HuH-7.5 (cell line): Measurements from ENCODE around the gene FHAD1.
A peak's percentile ranks its signal among the peaks of the same experiment; 100 is the strongest.

ENCODE experiments used
- DNase-seq: peaks from one replicate; pipeline ENCODE4 v3.0.0; 2011; ENCODE audit warnings: low spot score

FHAD1 gene

DNA sequence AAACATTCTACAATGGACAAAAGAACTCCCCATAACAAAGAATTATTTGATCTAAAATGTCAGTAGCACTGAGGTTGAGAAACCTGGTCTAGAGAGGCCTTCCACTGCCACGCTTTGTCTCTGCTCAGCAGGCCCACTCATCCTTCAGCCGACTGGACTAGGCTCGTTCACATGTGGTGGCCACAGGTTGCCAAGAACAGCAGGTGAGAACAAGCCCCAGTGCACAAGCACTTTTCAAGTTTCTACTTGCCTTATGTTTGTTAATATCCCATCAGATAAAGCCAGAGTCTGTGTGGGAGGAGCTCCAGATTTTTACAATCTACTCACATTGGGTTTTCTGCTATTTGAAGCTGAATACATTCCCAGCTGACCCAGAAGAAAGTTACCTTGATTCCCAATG is 153.6 kb downstream of the FHAD1 start:
- no peak for DNase-seq

DNA sequence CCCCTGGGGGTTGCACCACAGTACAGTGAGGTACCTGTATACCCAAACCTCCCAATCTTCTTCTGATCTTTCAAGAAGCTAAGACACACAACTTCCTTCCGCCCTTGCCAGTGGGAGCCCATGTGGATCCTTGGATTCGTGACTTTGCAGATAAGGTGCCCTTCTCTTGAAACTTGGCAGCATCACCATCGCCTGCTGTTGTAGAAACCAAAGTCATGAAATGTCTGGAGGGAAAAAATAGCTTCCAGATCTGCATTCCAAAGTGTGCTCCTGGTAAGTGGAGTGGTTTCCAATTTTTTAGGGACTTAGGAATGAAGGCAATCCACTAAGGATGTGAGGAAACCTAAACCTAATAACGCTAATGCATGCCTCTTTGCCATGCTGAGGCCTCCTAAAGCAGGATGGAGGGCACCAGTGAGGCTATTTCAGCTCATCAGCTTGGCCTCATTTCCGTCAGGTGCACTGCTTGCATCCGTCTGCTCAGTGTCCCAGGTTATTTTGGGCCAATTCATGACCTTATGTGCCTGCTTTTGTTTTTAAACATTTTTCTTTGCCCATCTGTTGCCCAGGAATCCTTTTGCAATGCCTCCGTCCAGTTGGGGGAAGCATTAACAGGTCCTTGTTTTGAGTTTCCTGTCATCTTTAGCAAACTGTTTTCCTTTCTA is 154.5 kb downstream of the FHAD1 start:
- no peak for DNase-seq

DNA sequence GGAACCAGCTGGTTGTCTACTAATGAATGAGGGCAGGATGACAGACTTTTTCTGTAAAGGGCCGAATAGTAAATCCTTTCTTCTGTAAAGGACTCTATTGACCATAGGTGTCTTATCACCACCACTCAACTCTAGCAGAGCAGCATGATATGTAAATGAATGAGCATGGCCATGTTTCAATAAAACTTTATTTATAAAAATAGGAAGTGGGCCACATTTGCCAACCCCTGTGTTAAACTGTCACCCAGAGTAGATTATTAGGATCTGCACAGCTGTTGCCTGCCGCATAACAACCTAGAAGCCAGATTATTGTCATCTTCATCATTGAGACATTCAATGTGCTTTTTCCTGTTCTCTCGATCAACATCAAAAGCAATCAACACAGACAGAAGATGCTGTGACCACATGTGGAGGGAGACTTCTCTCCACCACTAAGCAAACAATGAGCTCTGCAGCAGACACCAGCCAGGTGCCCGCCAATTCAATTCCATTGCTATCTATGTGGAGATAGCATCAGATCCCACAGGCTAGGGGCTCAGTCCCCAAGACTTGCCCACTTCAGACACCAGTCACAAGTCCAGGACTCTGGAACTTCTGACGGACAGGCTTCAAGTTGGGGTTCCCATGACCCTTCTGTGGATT is 155.9 kb downstream of the FHAD1 start:
- no peak for DNase-seq

DNA sequence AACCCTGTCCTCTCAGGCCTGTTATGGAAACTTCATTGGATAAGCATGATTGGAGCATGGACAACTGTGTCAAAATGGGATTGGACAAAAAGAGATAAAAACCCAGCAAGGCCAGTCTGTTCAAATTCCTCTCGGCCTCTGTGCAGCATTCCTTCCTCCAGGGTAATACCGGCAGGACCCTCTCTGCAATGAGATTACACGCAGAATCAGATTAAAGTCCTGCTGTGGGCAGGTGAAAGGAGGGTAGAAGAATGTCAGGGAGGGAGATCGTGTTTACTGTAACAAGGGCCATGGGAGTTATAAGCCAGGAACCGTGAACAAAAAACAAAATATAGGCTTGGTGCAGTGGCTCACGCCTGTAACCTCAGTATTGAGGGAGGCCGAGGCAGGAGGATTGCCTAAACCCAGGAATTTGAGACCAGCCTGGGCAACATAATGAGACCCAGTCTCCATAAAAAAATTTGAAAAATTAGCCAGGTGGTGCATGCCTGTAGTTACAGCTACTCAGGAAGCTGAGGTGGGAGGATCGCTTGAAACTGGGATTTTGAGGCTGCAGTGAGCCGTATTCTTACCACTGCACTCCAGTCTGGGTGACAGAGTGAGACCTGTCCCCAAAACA is 157.0 kb downstream of the FHAD1 start:
- DNase-seq: no peak

DNA sequence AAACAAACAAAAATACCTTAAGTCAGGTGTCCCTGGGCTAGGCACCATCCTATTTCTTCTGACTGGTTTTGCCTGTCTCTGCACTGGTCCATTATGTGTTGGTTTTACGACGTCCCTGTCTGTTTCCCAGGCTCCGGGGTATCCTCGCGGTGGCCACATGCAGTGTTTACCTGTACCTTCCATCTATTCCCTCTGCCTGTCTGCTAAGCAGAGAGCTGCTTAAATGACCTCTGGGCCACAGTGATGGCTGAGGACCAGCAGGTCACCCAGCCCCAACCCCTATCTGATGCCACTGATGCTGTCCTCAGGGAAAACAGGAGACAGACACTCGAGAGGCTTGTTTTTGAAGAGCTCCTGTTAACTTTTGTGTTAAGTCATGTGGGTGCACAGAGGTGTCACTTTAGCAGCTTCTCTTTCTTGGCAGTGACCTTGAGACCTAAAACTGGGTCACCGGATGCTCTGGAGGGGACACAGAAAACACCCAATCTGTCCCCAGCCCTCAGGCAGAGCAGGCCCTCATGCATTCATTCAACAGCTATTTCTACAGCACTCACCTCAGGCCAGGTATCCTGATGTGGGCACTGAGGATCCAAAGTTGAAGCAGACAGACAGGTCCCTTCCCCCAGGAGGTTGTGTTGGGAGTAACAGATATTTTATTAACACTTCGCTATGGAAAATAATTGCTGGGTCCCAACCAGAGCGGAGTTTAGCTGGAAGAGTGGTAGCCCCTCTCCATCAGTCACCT is 158.3 kb downstream of the FHAD1 start:
- no peak for DNase-seq

DNA sequence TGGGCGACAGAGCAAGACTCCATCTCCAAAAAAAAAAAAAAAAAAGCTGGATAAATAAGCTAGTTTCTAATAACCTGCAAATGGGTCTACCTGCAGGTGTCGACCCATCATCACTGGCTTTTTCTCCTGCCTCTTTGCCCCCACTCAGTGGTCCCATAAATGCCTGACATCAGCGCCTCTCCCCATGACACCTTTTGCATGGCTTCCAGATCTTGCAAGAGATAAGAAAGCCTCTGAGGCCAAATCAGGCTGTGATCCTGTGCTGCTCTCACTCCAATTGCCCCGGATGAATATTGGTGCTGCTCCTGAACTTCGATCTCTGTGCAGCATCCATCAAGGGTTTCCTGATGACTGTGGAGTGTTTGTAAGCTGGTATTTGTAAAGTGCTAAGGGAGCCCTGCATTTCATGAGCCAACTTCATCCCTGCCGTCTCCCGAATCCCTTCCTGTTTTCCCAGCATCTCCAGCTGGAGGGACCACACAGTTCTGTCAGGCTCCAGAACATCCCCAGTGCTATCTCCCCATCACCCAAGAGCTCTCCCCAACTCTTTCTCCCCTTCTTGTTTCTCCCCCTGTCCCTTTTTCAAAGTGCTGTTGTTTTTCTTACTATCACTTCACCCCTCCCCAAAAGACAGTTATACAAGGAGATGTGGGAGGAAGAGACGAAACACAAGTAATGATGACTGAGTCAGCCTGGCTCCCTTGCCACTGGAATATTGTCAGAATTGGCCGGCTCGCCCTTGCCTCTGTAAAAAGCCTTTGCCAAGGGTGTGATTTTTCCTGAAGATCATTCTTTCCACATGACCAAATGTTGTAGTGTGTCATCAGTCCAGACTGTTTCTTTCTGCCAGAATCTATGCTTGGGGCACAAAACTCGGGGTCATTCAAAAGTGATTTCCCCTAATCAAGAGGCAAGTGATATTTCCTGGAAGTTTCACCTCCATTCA is 159.9 kb downstream of the FHAD1 start:
- no peak for DNase-seq

DNA sequence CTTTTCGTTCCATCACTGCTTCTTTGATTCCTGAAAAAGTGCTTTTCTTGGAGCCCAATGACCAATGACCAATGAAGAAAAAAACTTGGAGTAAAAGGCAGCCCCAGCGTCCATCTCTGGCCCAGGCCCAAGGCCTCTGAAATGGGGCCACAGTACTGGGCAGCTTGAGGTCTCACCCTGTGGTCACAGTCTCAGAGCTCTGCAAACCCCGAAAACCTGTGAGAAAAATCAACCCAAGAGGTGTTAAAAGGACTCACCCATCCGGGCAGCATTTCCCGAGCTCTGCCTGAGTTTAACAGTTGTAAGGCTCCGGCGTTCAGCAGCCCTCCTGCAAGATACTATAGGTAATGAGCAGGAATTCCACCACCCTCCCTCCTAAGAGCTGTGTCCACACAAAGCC is 160.6 kb downstream of the FHAD1 start:
- DNase-seq: no peak

DNA sequence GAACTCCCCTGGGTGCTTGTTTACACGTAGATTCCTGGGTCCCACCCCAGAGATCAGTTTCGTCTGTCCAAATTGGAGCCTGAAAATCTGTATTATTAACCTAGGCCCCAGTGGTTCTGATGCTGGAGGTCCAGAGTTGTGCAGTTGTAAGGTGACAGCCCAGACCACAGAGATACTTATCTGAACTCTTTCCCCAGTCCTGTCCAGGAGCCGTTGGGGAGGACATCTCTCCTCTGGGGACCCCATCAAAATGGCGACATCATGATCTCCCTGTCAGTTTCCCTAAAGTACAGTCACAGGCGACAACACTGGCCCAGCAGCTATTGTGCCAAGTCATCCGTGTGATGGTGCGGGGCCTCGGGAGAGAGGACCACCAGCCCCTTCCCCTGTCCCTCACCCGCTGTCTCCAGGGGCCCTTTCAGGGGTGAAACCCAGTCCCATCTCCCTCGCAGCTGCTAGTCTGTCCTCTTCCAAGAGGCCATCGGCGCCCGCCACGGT is 161.9 kb downstream of the FHAD1 start:
- no peak for DNase-seq

DNA sequence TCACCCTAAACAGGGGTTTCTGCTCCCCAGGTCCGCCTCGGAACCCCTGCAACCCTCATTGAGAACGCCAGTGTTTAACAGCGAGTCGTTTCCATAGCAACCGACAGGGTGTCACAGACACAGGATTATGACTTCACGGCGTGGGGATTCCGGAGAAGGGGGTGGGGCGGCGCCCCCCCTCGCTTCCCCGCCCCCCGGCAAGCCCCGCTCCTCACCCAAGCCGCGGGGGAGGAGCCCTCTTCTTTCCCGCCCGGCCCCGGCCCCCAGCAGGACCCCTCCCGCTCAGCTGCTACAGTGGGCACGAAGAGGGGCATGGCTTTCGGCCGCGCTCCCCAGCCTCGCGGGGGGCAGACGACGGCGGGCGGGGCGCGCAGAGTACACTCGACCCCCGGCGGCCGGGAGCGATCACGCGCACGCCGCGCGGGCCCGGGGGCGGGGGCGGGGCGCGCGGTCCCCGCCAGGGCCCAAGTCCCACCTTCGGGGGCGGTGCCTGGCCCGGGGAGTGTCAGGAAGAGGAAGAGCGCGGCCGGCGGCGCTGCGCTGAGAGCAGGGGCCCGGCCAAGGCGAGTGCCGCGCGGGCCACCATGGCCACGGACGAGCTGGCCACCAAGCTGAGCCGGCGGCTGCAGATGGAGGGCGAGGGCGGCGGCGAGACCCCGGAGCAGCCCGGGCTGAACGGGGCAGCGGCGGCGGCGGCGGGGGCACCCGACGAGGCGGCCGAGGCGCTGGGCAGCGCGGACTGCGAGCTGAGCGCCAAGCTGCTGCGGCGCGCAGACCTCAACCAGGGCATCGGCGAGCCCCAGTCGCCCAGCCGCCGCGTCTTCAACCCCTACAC is 162.6 kb downstream of the FHAD1 start, which contains the start of gene EFHD2:
Gene EFHD2 (plus strand): TSS at position 501 of the 835 bp plus-strand sequence. CDS start 84 bp downstream, at position 585.
- DNase-seq: peak; percentile 90

DNA sequence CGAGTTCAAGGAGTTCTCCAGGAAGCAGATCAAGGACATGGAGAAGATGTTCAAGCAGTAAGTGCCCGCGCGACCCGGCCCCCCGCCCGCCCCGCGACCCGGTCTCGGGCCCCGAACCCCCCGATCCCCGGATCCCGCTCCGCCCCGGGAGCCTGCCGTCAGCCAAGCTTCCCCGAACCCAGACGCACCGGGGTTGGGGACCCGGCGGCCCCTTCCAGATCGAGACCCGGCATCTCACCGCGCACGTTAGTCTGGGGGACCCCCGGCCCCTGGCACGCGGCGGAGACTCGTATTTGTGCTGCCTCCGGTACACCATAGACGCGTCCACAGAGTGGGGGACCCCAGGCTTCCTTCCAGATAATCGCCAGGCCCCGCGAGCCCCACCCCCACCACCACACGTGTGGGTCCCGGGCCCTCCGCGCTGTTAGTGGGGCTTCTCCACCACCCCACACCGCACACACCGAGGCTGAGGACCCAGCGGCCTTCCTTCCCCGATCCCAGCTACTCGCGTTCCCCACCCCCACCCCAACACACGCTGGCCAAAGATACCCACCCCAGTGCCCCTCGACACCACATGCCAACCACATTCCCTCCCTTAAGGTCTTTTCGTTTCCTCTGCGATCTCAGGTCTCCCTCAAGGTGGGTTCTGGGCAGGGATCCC is 163.3 kb downstream of the FHAD1 start:
- no peak for DNase-seq

DNA sequence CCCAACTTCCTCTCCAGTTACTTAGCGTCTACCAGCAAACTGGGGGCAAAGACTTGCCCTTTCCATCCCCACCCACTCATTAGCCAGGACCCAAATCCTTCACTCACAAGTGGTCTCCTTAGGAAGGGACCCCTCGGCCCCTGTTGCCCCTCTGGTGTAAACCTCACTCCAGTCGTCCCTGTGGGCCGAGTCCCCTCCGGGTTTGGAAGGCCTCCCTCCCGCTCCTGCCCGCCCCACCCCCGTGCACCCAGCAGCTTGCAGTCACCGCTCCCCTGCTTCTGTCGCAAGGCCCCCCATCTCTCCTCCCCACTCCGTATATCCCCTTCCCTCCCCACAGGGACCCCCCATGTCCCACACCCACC is 163.8 kb downstream of the FHAD1 start:
- DNase-seq: no peak

DNA sequence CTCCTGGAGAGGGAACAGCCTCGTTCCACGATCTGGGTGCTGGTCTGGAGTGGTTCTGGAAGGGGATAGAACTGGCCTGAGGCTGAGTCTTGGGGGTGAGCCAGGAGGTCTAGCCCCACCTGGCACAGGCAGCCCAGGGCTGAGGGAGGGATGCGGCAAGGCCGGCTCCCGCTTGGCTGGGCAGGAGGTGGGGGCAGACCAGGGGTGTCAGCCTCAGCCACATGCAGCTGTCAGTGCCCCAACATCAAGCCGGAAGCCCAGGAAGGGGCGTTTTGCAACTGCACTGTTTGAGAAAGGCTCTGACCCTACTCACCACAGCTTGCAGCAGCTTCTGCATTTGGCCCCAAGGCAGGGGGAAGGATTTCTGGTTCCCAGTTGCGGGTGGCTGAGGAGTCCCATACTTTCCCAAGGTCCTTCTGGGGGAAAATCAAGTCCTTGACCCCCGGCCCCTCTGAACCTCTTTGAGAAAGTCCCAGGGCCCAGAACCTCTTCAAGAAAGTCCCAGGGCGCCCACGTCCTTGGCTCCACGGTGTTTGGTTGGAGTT is 164.6 kb downstream of the FHAD1 start:
- DNase-seq: no peak

DNA sequence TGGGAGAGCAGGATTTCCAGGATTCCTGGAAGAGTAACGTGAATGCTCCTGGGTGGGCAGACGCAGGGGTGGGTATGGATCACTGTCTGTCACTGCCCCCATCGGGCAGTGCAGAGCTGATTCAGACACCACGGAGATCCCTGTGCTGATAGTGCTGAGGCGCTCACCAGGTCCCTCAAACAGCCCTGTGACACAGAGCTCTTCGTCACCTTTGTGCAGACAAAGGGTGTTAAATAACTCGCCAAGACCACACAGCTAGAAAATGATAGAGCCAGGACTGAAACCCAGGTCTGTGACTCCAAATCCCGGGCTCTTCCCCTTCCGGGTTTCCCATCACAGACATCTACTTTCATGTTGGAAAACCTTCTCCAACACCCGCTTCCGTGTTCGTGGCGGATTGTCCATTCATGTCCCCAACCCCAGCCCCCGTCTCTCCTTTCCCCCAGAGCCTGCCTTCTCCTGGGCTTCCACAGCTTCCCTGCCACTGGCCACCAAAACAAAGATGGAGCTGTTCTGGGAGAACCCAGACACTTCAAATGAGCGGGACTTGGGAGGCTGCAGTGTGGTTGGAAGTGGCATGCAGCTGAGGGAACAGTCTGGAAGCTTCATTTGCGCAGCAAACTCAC is 165.3 kb downstream of the FHAD1 start:
- no peak for DNase-seq

DNA sequence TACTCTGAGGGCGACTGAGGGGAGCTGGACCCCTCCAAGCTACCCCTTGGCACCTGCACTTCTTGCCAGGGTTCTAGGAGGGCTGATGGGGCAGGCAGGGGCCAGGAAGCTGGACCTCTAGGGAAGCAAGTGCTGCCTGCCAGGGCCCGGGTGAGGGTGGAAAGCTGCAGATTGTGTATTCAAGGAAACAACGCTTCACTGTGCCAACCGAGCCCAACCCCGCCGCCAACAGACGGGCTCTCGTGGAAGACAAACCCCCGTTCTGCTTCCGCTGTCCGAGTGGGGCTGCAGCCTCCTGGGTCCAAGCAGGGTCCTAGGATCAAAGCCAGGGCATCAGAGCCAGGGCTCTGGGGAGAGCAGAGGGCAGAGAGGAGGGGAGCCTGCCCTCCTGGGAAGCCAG is 165.8 kb downstream of the FHAD1 start:
- DNase-seq: no peak

DNA sequence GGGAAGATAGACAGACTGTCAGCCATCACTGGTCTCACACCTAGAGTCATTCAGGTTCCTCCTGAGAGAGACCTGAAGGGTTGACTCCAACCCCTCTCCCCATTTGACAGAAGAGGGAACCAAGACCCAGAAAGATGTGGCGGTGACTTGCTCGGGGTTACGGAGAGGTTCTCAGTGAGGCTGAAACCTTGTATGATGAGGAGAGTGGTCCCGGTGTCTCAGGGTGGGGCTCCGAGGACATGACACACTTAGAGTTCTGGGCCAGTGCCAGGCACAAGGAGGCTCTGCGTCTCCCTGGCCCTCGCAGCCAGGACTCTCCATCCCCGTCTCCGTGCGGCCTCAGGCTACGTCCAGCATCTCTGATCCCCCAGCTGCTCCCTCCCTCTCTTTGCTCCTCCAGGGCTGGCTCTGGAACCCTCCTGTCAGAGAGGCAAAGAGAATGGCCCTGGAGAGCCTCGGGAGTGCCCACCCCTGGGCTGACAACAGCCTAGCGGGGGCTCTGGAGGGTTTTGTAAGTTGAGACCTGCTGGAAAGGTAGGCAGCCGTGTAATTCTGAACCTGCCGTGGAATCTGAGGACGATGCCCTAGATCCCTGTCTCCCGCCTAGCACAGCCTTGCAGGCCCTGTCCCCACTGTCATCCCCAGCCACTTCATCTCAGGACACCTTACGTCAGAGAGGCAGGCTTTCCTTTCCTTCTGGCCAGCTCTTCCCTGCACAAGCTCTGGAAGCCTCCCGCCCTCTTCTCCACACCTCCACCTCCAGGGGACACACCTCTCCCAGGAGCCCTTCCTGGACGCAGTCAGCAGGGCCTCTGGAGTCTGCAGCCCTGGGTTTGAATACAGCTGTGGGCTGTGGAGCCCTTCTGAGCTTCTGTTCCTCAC is 166.8 kb downstream of the FHAD1 start:
- no peak for DNase-seq

DNA sequence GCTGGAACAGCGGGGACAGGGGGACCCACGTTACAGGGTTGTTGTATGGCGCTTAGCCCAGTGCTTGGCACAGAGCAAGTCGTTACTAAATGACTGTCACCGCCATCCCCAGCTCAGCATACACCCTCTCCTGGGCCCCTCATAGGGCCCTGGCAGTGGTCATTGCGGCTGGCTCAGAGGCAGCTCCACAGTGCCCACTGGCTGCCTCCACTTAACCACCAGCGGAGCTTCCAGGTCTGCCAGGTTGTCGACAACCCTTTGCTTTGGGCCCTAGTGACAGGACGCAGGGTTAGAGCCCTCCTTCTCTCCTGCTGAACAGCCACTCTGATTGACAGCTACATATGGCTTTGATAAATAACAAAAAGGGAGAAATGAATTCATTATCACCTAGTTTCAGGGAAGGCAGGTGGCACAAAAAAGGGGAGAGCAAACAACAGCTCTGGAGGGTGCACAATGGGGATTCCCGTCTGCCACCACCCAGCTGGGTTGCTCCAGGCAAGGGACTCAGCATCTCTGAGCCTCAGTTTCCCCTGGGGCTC is 167.5 kb downstream of the FHAD1 start:
- no peak for DNase-seq

DNA sequence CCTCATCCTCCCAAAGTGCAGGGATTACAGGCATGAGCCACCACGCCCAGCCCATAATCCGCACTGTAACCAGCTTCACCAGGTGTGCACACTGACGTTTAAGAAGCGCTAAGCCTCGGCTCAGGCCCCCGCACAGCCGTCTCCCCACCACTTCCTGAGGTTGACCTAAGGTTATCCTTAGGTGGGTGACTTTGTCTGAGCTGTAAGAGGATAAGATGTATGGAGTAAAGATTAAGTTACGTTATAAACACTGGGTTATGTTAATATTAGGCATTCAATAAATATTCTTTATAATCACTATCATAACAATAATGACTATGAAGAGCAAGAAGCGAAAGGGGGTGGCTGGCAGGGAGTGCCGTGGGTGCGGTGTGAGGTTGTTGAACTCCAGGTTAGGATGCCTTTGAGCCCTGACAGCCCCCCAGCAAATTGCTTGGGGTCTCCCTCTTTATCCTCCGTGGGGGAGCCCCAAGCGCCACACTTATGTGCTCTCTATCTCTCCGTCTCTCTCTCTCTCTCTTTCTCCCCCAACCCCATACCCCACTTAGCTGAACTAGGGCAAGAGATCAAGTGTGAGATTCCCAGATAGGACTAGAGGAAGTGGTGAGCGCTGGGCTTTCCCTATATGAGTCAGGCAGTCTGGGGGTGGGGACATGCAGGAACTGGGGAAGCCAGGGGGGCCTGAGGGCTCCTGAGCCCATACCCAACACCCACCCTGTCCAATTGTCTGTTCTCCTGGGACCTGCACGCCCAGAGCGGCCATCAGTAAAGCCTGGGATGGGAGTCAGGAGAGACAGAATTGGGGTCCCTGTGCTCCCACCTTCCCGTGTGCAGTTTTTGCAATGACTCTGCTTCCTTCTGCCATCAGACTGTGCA is 170.3 kb downstream of the FHAD1 start:
- DNase-seq: no peak
